HepG2 (cell line): ENCODE data around the gene RANBP3L. TPM values are rescaled to one million over a fixed set of nuclear protein-coding genes. Genes with fewer than 3 reads are reported as not detected.
"Not testable (repeated sequence)": the region's sequence is repeated elsewhere in the genome, so short reads cannot be mapped to it uniquely, and the experiment has no call there.

Experiments used
- ATAC-seq: fragments of 200-7000 bp; cut with Tn5 transposase; 3 replicates; pipeline ENCODE4 v1.9.1; 2020; ENCODE audit warnings: mild to moderate bottlenecking, moderate library complexity
- BruUV-seq: library from RNA; stranded (reverse); fragments of 400-500 nt; replicated peaks from 2 replicates; lab custom pipeline; 2021; lab: Mats Ljungman, UMichigan
- CTCF ChIA-PET: fragments of 300-600 bp; formaldehyde crosslinking; extraction: SDS; loops from one replicate; lab custom pipeline; 2021; ENCODE audit warnings: low total read pairs, inconsistent platforms, low intra/inter-chr PET ratio; lab: Yijun Ruan, JAX
- POLR2A ChIA-PET: fragments of 350-600 bp; sonication (Branson Sonifier 250); formaldehyde crosslinking; loops from one replicate; lab custom pipeline; 2020; ENCODE audit warnings: antibody characterized with exemption, inconsistent platforms; lab: Yijun Ruan, JAX
- DNase-seq: peaks from one replicate; pipeline ENCODE4 v3.0.0-alpha.2; 2015; ENCODE audit warnings: low spot score
- FAIRE-seq: peaks from 3 replicates; lab custom pipeline; 2011; peaks lifted over from hg19 to GRCh38; lab: Jason Lieb, UNC
- H2AFZ ChIP-seq: one replicate; pipeline ENCODE4 v1.6.1; 2011; ENCODE audit warnings: low read length, inconsistent platforms
- H3K27ac ChIP-seq: fragments of 300-600 bp; 3 replicates; pipeline ENCODE4 v1.8.0; 2011; ENCODE audit warnings: mixed run types, mild to moderate bottlenecking, mixed read lengths, low read length, inconsistent platforms; ENCODE audit not compliant: insufficient read depth; ENCODE audit errors: extremely low read length
- H3K27me3 ChIP-seq, 2 experiments: fragments of 200-600 bp in 1 of 2; 2 replicates in 1 of 2; 3 replicates in 1 of 2; pipeline versions ENCODE4 v1.6.0 to v1.8.0; 2011; ENCODE audit warnings: low read length in 2 of 2, mild to moderate bottlenecking in 2 of 2, moderate library complexity in 2 of 2, inconsistent platforms in 1 of 2; ENCODE audit not compliant: insufficient read depth in 2 of 2, control insufficient read depth in 1 of 2
- H3K36me3 ChIP-seq, 2 experiments: fragments of 200-600 bp in 1 of 2; replicated peaks in 1 of 2; 2 replicates in 1 of 2; 3 replicates in 1 of 2; pipeline versions ENCODE4 v1.5.1 to v1.8.0; 2011; ENCODE audit warnings: low read length in 2 of 2, inconsistent platforms in 1 of 2; ENCODE audit not compliant: insufficient read depth in 2 of 2, control insufficient read depth in 1 of 2
- H3K4me1 ChIP-seq: 2 replicates; pipeline ENCODE4 v1.5.1; 2012; ENCODE audit warnings: low read length, inconsistent platforms; ENCODE audit not compliant: insufficient read depth
- H3K4me2 ChIP-seq: 2 replicates; pipeline ENCODE4 v1.6.0; 2011; ENCODE audit warnings: low read depth, low read length, inconsistent platforms
- H3K4me3 ChIP-seq, 3 experiments: fragments of 200-600 bp in 1 of 3; sonication (generic), shearing (Covaris generic) in 1 of 3; replicated peaks in 1 of 3; 2 replicates each; pipeline ENCODE4 v1.5.1; 2011 to 2016; ENCODE audit warnings: low read length in 3 of 3, inconsistent platforms in 2 of 3, low read depth in 2 of 3, mild to moderate bottlenecking in 2 of 3, control low read depth in 1 of 3, mixed read lengths in 1 of 3; ENCODE audit not compliant: insufficient read depth in 1 of 3
- H3K79me2 ChIP-seq: one replicate; pipeline ENCODE4 v1.6.1; 2011; ENCODE audit warnings: low read length, inconsistent platforms; ENCODE audit not compliant: insufficient read depth
- H3K9ac ChIP-seq: 2 replicates; pipeline ENCODE4 v1.6.0; 2011; ENCODE audit warnings: mild to moderate bottlenecking, low read depth, low read length, inconsistent platforms; ENCODE audit not compliant: insufficient read depth
- H3K9me3 ChIP-seq: 2 replicates; pipeline ENCODE4 v1.5.1; 2012; ENCODE audit warnings: mild to moderate bottlenecking, low read length
- H4K20me1 ChIP-seq: 2 replicates; pipeline ENCODE4 v1.6.0; 2011; ENCODE audit warnings: inconsistent platforms, mild to moderate bottlenecking, low read length, moderate library complexity; ENCODE audit not compliant: insufficient read depth
- KDM2A ChIP-seq: sonication (generic); formaldehyde crosslinking; IDR thresholded peaks from 2 replicates; pipeline ENCODE4 v1.4.0; 2020; ENCODE audit warnings: low read depth, missing genetic modification reagents, borderline replicate concordance
- NONO ChIP-seq, 2 experiments: fragments of 450-650 bp in 1 of 2; sonication (generic) in 1 of 2; formaldehyde crosslinking in 1 of 2; IDR thresholded peaks in 1 of 2; conservative IDR thresholded peaks in 1 of 2; 2 replicates each; pipeline versions ENCODE4 v1.6.1 to v1.8.0; 2017 to 2022; ENCODE audit warnings: mild to moderate bottlenecking in 1 of 2, missing genetic modification reagents in 1 of 2, moderate library complexity in 1 of 2
- RFX5 ChIP-seq: IDR thresholded peaks from 2 replicates; pipeline ENCODE4 v1.6.1; 2011; ENCODE audit warnings: low read depth, low read length, improper control_type of control experiment
- SMAD3 ChIP-seq: sonication (generic); formaldehyde crosslinking; IDR thresholded peaks from 2 replicates; pipeline ENCODE4 v1.4.0; 2020; ENCODE audit warnings: missing genetic modification reagents
- TCF7L2 ChIP-seq: IDR thresholded peaks from 2 replicates; pipeline ENCODE4 v1.6.1; 2011; ENCODE audit warnings: mild to moderate bottlenecking, low read depth, low read length, moderate library complexity
- U2AF2 ChIP-seq: fragments of 200-400 bp; formaldehyde crosslinking; IDR thresholded peaks from 2 replicates; pipeline ENCODE4 v1.6.1; 2017; ENCODE audit warnings: low read depth, mild to moderate bottlenecking, low read length
- ZFP41 ChIP-seq: sonication (generic); formaldehyde crosslinking; IDR thresholded peaks from 2 replicates; pipeline ENCODE4 v1.4.0; 2020; ENCODE audit warnings: mild to moderate bottlenecking, missing genetic modification reagents, borderline replicate concordance
- ZNF343 ChIP-seq: sonication (generic); formaldehyde crosslinking; IDR thresholded peaks from 2 replicates; pipeline ENCODE4 v1.4.0; 2020; ENCODE audit warnings: mild to moderate bottlenecking, missing genetic modification reagents
- ZNF569 ChIP-seq: sonication (generic); formaldehyde crosslinking; IDR thresholded peaks from 2 replicates; pipeline ENCODE4 v1.5.0; 2020; ENCODE audit warnings: mild to moderate bottlenecking, missing genetic modification reagents, moderate library complexity, borderline replicate concordance
- ZNF605 ChIP-seq: sonication (generic); formaldehyde crosslinking; IDR thresholded peaks from 2 replicates; pipeline ENCODE4 v1.8.0; 2022; ENCODE audit warnings: mild to moderate bottlenecking, missing genetic modification reagents
- WGBS: methylation state at CpG from one replicate; pipeline ENCODE4 v1.1.6; 2017; ENCODE audit warnings: low lambda C conversion rate; 5-methylcytosine and 5-hydroxymethylcytosine counted together
- in situ Hi-C: cut with HindIII; loops from 2 replicates; pipeline ENCODE4 v1.10.0; 2017; ENCODE audit warnings: low pct_unique_long_range_greater_than_20kb; ENCODE audit not compliant: extremely low pct_ligation_motif_present
- intact Hi-C: fragments of 100-400 bp; cut with micrococcal nuclease; formaldehyde crosslinking; loops from one replicate; pipeline ENCODE4 v1.10.0; 2022; ENCODE audit not compliant: unreplicated experiment
- polyA plus RNA-seq, 8 experiments: library from polyadenylated mRNA; depleted of rRNA in 3 of 8; stranded (reverse) in 7 of 8; unstranded in 1 of 8; fragments of >200 nt; fragmentation: Illumina TruSeq in 4 of 8; extraction: Trizol in 4 of 8; gene quantifications; 2 replicates each; pipeline versions ENCODE4 v1.2.1 to v1.2.3, GENCODE V29; 2011 to 2016; ENCODE audit warnings: low read depth in 4 of 8, missing spikeins in 1 of 8, mixed read lengths in 1 of 8; ENCODE audit not compliant: insufficient read depth in 1 of 8
- total RNA-seq, 5 experiments: library from RNA; depleted of rRNA; stranded (reverse); fragments of >200 nt; fragmentation: Illumina TruSeq; extraction: Trizol; gene quantifications; 2 replicates each; pipeline ENCODE4 v1.2.3, GENCODE V29; 2016; ENCODE audit warnings: low read depth in 1 of 5
- TF ChIP-seq, protein P1 (sequence below): fragments of 450-650 bp; IDR thresholded peaks from 2 replicates; pipeline ENCODE4 v1.6.1; 2016
- TF ChIP-seq, protein P2 (sequence below): sonication (generic); formaldehyde crosslinking; conservative IDR thresholded peaks from 2 replicates; pipeline ENCODE4 v1.4.0; 2020; ENCODE audit warnings: missing genetic modification reagents

The RANBP3L gene
- total and polyA plus RNA-seq, 2 of the 13 experiments (the other 11 are each of a cell fraction or from before 2014, with no cell fraction given) = 0.09 TPM; not detected in 1

DNA sequence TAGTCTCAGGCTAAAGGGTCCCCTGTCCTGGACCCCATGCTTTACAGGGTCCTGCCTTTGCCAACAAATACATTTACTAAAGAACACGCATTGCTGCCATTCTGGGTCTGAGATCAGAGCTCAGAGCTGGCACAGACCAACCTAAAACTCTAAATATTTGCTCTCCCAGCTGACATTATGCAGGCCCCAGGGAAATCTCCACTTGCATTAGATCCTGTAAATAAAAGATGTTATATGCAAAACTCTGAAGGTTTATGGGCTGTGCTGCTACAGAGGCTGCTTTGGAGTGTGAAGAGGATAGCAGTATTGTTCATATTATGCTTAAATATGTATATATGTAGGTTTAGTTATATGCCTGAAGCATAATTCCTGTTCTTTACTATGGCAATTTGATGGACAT lies 35.9 kb upstream of the RANBP3L start (continued):
- TF ChIP-seq, protein P1, sequence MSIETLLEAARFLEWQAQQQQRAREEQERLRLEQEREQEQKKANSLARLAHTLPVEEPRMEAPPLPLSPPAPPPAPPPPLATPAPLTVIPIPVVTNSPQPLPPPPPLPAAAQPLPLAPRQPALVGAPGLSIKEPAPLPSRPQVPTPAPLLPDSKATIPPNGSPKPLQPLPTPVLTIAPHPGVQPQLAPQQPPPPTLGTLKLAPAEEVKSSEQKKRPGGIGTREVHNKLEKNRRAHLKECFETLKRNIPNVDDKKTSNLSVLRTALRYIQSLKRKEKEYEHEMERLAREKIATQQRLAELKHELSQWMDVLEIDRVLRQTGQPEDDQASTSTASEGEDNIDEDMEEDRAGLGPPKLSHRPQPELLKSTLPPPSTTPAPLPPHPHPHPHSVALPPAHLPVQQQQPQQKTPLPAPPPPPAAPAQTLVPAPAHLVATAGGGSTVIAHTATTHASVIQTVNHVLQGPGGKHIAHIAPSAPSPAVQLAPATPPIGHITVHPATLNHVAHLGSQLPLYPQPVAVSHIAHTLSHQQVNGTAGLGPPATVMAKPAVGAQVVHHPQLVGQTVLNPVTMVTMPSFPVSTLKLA = no peak
- no peak for TF ChIP-seq RFX5
- TF ChIP-seq ZNF605 (CRISPR knock-in tag) = no peak

DNA sequence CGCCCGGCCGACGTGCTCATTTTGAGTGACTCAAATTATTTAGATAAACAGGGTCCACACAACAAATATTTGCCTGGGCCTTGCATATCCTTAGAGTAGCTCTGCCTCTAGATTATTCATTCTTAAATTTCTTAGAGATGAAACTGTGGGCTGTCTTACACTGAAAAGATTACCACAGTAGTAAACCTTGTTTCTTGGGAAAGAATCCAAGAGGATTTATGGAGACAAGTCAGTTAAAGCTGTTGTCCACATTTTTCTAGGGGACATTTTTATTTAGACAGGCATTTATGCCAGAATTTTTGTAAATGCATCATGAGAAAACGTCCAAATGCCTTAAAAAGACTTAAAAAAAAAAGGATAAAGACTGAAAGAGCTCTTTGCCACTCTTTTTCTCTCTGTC lies 32.6 kb upstream of the RANBP3L start:
- no peak for TF ChIP-seq KDM2A (CRISPR knock-in tag)
- TF ChIP-seq TCF7L2 = no peak
- no peak for TF ChIP-seq ZFP41 (CRISPR knock-in tag)
- no peak for TF ChIP-seq U2AF2
- no peak for TF ChIP-seq ZNF569
- TF ChIP-seq, protein P2, sequence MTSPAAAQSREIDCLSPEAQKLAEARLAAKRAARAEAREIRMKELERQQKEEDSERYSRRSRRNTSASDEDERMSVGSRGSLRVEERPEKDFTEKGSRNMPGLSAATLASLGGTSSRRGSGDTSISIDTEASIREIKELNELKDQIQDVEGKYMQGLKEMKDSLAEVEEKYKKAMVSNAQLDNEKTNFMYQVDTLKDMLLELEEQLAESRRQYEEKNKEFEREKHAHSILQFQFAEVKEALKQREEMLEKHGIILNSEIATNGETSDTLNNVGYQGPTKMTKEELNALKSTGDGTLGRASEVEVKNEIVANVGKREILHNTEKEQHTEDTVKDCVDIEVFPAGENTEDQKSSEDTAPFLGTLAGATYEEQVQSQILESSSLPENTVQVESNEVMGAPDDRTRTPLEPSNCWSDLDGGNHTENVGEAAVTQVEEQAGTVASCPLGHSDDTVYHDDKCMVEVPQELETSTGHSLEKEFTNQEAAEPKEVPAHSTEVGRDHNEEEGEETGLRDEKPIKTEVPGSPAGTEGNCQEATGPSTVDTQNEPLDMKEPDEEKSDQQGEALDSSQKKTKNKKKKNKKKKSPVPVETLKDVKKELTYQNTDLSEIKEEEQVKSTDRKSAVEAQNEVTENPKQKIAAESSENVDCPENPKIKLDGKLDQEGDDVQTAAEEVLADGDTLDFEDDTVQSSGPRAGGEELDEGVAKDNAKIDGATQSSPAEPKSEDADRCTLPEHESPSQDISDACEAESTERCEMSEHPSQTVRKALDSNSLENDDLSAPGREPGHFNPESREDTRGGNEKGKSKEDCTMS (CRISPR knock-in tag) = no peak
- no peak for TF ChIP-seq ZNF343
- TF ChIP-seq SMAD3 = no peak
- no peak for TF ChIP-seq NONO (IDR thresholded peaks at IDR 0.05)
- TF ChIP-seq NONO (CRISPR knock-in tag; conservative IDR thresholded peaks at IDR 0.05) = no peak
- H3K9ac ChIP-seq = no peak overlapping the region
- no peaks in the 10 kb centered on the region; a peak in 1 of 5 replicates for H3K27me3 ChIP-seq
- no peak for DNase-seq
- no peak overlapping the region for H3K4me2 ChIP-seq
- H3K27ac ChIP-seq = no peak overlapping the region
- no peak overlapping the region for H2AFZ ChIP-seq
- POLR2A ChIA-PET = no interaction called here
- H4K20me1 ChIP-seq = no peaks in the 10 kb centered on the region
- H3K9me3 ChIP-seq = no peaks in the 10 kb centered on the region
- in situ Hi-C loops = no loop called here
- FAIRE-seq = no peak
- no peaks in the 10 kb centered on the region for H3K36me3 ChIP-seq
- CTCF ChIA-PET = no interaction called here
- no peak for ATAC-seq
- H3K79me2 ChIP-seq = no peaks in the 10 kb centered on the region
- BruUV-seq = no TSS peak
- H3K4me3 ChIP-seq = no peak overlapping the region
- 60% methylated on average over 5 of the region's 5 CpGs for WGBS
- no peaks in the 10 kb centered on the region for H3K4me1 ChIP-seq
- intact Hi-C loops = no loop called here

DNA sequence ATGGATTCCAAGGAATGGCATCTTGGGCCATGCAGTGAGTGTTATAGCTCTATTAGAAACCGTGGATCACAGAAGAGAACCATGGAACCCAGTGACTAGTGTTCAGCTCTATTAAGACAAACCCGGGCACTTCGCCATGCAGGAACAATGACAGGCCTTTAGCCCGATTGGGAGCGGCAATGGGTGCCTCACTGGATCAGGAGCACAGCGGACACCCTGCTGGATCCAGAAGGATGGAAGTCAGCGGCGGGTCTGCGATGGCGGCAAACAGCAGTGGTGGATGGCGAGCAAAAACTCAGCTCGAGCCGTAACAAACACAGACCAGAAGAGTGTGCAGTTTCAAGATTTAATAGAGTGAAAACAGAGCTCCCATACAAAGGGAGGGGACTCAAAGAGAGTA lies 31.0 kb upstream of the RANBP3L start:
- FAIRE-seq = not testable (repeated sequence)

More for the DNA sequence above, 31.0 kb upstream of the RANBP3L start:
- ATAC-seq, H4K20me1 ChIP-seq, CTCF ChIA-PET, H3K9me3 ChIP-seq, BruUV-seq, H2AFZ ChIP-seq, H3K27me3 ChIP-seq, H3K4me3 ChIP-seq, POLR2A ChIA-PET, H3K79me2 ChIP-seq, H3K4me2 ChIP-seq, H3K9ac ChIP-seq, H3K36me3 ChIP-seq, H3K4me1 ChIP-seq, intact Hi-C loops, in situ Hi-C loops, H3K27ac ChIP-seq, DNase-seq: not testable (repeated sequence)
- WGBS = 58% methylated on average over 11 of the region's 13 CpGs
